ENCODE measurements around the gene RPL3.

GRCh38 chr22:39368461-39368911 is 49.1 kb upstream of the RPL3 start:
- TF ChIP-seq CTCF (IDR thresholded peaks at IDR 0.05), result no peak
- no peak for TF ChIP-seq POLR2A (IDR thresholded peaks at IDR 0.05)

Measured in testis (tissue), 2 donors.